GM20000 (cell line): Measurements from ENCODE around the gene NOSIP.

Experiments
- DNase-seq: peaks from one replicate; pipeline ENCODE4 v3.0.0; 2012; ENCODE audit warnings: low spot score
- CTCF ChIP-seq: IDR thresholded peaks from 2 replicates; pipeline ENCODE4 v1.5.1; 2012; ENCODE audit warnings: mild to moderate bottlenecking, control low read depth; ENCODE audit errors: extremely low read depth, missing control alignments

The NOSIP gene

GRCh38 chr19:49512970-49513745, 67.2 kb downstream of the NOSIP start:
- no peak for TF ChIP-seq CTCF
- peak; percentile 65 for DNase-seq

- TF ChIP-seq CTCF, result no peak
- DNase-seq, result no peak
Observed at GRCh38 chr19:49507803-49508494, 72.4 kb downstream of the NOSIP start.

- peak; percentile 83 for TF ChIP-seq CTCF
- peak; percentile 84 for DNase-seq
Observed at GRCh38 chr19:49506575-49507105, 73.7 kb downstream of the NOSIP start.
